ENCODE data around the gene DISC1. TPM values are rescaled to one million over a fixed set of nuclear protein-coding genes. Genes with fewer than 3 reads are reported as not detected.

The DISC1 gene
- polyA plus RNA-seq, 1 of the 3 experiments (the other 2 are of a cell fraction) = 1.7 TPM

GRCh38 chr1:231722356-231722755 is 95.8 kb downstream of the DISC1 start:
- DNase-seq = no peak
- no peaks in the 10 kb centered on the region for H4K20me1 ChIP-seq (ENCODE audit: insufficient read depth)
- H2AFZ ChIP-seq (ENCODE audit: low read depth) = no peak overlapping the region
- no peaks in the 10 kb centered on the region for H3K9me2 ChIP-seq
- POLR2A ChIA-PET = no interaction called here
- no peaks in the 10 kb centered on the region for H3K27me3 ChIP-seq (ENCODE audit: insufficient read depth)
- H3K4me2 ChIP-seq = no peak overlapping the region
- TF ChIP-seq JUND (IDR thresholded peaks at IDR 0.05) = no peak
- no peak for TF ChIP-seq RXRA (IDR thresholded peaks at IDR 0.05; ENCODE audit: borderline replicate concordance, low read depth)
- TF ChIP-seq TEAD4 (IDR thresholded peaks at IDR 0.05; ENCODE audit: borderline replicate concordance, insufficient read depth) = no peak
- TF ChIP-seq MAX (IDR thresholded peaks at IDR 0.05; ENCODE audit: low read depth) = no peak
- TF ChIP-seq RCOR1 (IDR thresholded peaks at IDR 0.05; ENCODE audit: low read length) = no peak
- TF ChIP-seq CHD2 (IDR thresholded peaks at IDR 0.05; ENCODE audit: low read length, partially characterized antibody) = no peak
- TF ChIP-seq RFX5 (IDR thresholded peaks at IDR 0.05; ENCODE audit: low read length) = no peak
- TF ChIP-seq GATA2 (CRISPR knock-in tag; IDR thresholded peaks at IDR 0.05) = no peak
- no peak for TF ChIP-seq EP300 (IDR thresholded peaks at IDR 0.05; ENCODE audit: borderline replicate concordance in 1 of 2, low read depth in 1 of 2, low read length in 1 of 2)
- TF ChIP-seq FOSL2 (IDR thresholded peaks at IDR 0.05; ENCODE audit: borderline replicate concordance, low read depth) = no peak
- no peak for TF ChIP-seq MXI1 (IDR thresholded peaks at IDR 0.05; ENCODE audit: low read depth, low read length)
- H3K9me3 ChIP-seq = no peaks in the 10 kb centered on the region
- H3K9ac ChIP-seq = no peak overlapping the region
- no peak overlapping the region for H3K27ac ChIP-seq (ENCODE audit: low read depth in 2 of 2, low read length in 1 of 2)
- CTCF ChIA-PET = interaction anchor here (1.4 to 2.3 kb wide), 2 partner anchors 12 to 35 kb away, joined by 3 to 6 read pairs; no protein-coding TSS in a partner anchor
- H3K4me3 ChIP-seq (ENCODE audit: low read depth in 2 of 2, low read length in 1 of 2) = no peak overlapping the region
- H3K79me2 ChIP-seq (ENCODE audit: insufficient read depth) = no peaks in the 10 kb centered on the region
- H3K4me1 ChIP-seq (ENCODE audit: control insufficient read depth in 1 of 2, insufficient read depth in 2 of 2, low read depth in 1 of 2, low read length in 1 of 2) = peaks cover 0 to 21% of the 10 kb centered on the region in 2 experiments; a peak in 2 of 4 replicates
- 73% methylated on average over 6 of the region's 6 CpGs for WGBS (ENCODE audit: low lambda C conversion rate)
- H3K36me3 ChIP-seq (replicated peaks in 1 of 2; ENCODE audit: control insufficient read depth in 1 of 2, insufficient read depth in 2 of 2, low read length in 1 of 2) = no peaks in the 10 kb centered on the region
- H3F3A ChIP-seq (replicated peaks; ENCODE audit: insufficient read depth) = no peaks in the 10 kb centered on the region

- Histone ChIP-seq H3K27me3 (ENCODE audit: insufficient read depth) (no peaks in the 10 kb centered on the region), H3K79me2 (ENCODE audit: insufficient read depth) (no peaks in the 10 kb centered on the region), H3K9ac (no peak overlapping the region), H3K9me2 (no peaks in the 10 kb centered on the region), H3K4me1 (ENCODE audit: control insufficient read depth in 1 of 2, insufficient read depth in 2 of 2, low read depth in 1 of 2, low read length in 1 of 2) (peaks cover 0 to 21% of the 10 kb centered on the region in 2 experiments; a peak in 2 of 4 replicates), H3K27ac (ENCODE audit: low read depth in 2 of 2, low read length in 1 of 2) (no peak overlapping the region), H3K9me3 (no peaks in the 10 kb centered on the region), H2AFZ (ENCODE audit: low read depth) (no peak overlapping the region), H3F3A (replicated peaks; ENCODE audit: insufficient read depth) (no peaks in the 10 kb centered on the region), H4K20me1 (ENCODE audit: insufficient read depth) (no peaks in the 10 kb centered on the region), H3K4me2 (no peak overlapping the region), H3K4me3 (ENCODE audit: low read depth in 2 of 2, low read length in 1 of 2) (no peak overlapping the region), H3K36me3 (replicated peaks in 1 of 2; ENCODE audit: control insufficient read depth in 1 of 2, insufficient read depth in 2 of 2, low read length in 1 of 2) (no peaks in the 10 kb centered on the region)
- no peak for TF ChIP-seq MXI1 (IDR thresholded peaks at IDR 0.05; ENCODE audit: low read depth, low read length)
- TF ChIP-seq RAD21 (IDR thresholded peaks at IDR 0.05; ENCODE audit: low read length) = no peak
- no peak for TF ChIP-seq NRF1 (IDR thresholded peaks at IDR 0.05; ENCODE audit: low read depth, low read length)
- no peak for TF ChIP-seq TEAD4 (IDR thresholded peaks at IDR 0.05; ENCODE audit: borderline replicate concordance, insufficient read depth)
- TF ChIP-seq FOXM1 (IDR thresholded peaks at IDR 0.05; ENCODE audit: low read depth) = no peak
- TF ChIP-seq RXRA (IDR thresholded peaks at IDR 0.05; ENCODE audit: borderline replicate concordance, low read depth) = no peak
- TF ChIP-seq RCOR1 (IDR thresholded peaks at IDR 0.05; ENCODE audit: low read length) = no peak
- no peak for TF ChIP-seq FOSL2 (IDR thresholded peaks at IDR 0.05; ENCODE audit: borderline replicate concordance, low read depth)
- DNase-seq = no peak
- ChIA-PET POLR2A (no interaction called here), CTCF (interaction anchor here (1.4 to 2.3 kb wide), 2 partner anchors 13 to 34 kb away, joined by 3 to 6 read pairs; no protein-coding TSS in a partner anchor)
- WGBS (ENCODE audit: low lambda C conversion rate) = 80% methylated on average over 7 of the region's 7 CpGs
These were observed 96.6 kb downstream of the DISC1 start for GRCh38 chr1:231723146-231723545.

Data from SK-N-SH (cell line).